GM21576 (cell line): ENCODE measurements around the gene USP10.

ENCODE experiments used
- ATAC-seq: cut with Tn5 transposase; IDR thresholded peaks from one replicate; pipeline ENCODE4 v1.9.1; 2021; ENCODE audit warnings: mild to moderate bottlenecking, moderate library complexity; ENCODE audit not compliant: unreplicated experiment

USP10 gene

GRCh38 chr16:84795329-84796053, 95.7 kb downstream of the USP10 start:
- ATAC-seq = no peak

- ATAC-seq = no peak
Measured at GRCh38 chr16:84800158-84800978, 100.6 kb downstream of the USP10 start.

- no peak for ATAC-seq
Measured at GRCh38 chr16:84803146-84803545, 103.3 kb downstream of the USP10 start.

- ATAC-seq = no peak
Measured at GRCh38 chr16:84804326-84804725, 104.5 kb downstream of the USP10 start.

- ATAC-seq = no peak
Measured at GRCh38 chr16:84806256-84806889, 106.6 kb downstream of the USP10 start.

- ATAC-seq = no peak
Measured at GRCh38 chr16:84806890-84807258, 107.1 kb downstream of the USP10 start.

- ATAC-seq = no peak
Measured at GRCh38 chr16:84807776-84808175, 108.0 kb downstream of the USP10 start.

GRCh38 chr16:84808826-84809225, 109.0 kb downstream of the USP10 start:
- no peak for ATAC-seq

- ATAC-seq = no peak
Measured at GRCh38 chr16:84810518-84811273, 110.9 kb downstream of the USP10 start.

GRCh38 chr16:84811529-84811928, 111.7 kb downstream of the USP10 start:
- no peak for ATAC-seq

- ATAC-seq = no peak
Measured at GRCh38 chr16:84813141-84813934, 113.5 kb downstream of the USP10 start.

GRCh38 chr16:84815462-84815861, 115.7 kb downstream of the USP10 start:
- no peak for ATAC-seq

GRCh38 chr16:84816023-84816422, 116.2 kb downstream of the USP10 start:
- no peak for ATAC-seq

- no peak for ATAC-seq
Measured at GRCh38 chr16:84816485-84816884, 116.7 kb downstream of the USP10 start.

GRCh38 chr16:84817206-84817605, 117.4 kb downstream of the USP10 start:
- no peak for ATAC-seq

- no peak for ATAC-seq
Measured at GRCh38 chr16:84817613-84818012, 117.8 kb downstream of the USP10 start.

- ATAC-seq = no peak
Measured at GRCh38 chr16:84818133-84818532, 118.3 kb downstream of the USP10 start.

GRCh38 chr16:84818989-84819643, 119.3 kb downstream of the USP10 start:
- ATAC-seq = no peak

- ATAC-seq = no peak
Measured at GRCh38 chr16:84819644-84820304, 120.0 kb downstream of the USP10 start, which contains the start of gene CRISPLD2. Gene CRISPLD2, plus strand, starts transcription at chr16:84819985. Its CDS starts 18,511 bp downstream, at chr16:84838496.
